ENCODE data around the gene ZNF750. TPM values are rescaled to one million over a fixed set of nuclear protein-coding genes. Genes with fewer than 3 reads are reported as not detected.
A peak's percentile ranks its signal among the peaks of the same experiment; 100 is the strongest.

The ZNF750 gene
- total and polyA plus RNA-seq, 4 donors = 0.11 to 0.66 TPM; not detected in 2

DNA sequence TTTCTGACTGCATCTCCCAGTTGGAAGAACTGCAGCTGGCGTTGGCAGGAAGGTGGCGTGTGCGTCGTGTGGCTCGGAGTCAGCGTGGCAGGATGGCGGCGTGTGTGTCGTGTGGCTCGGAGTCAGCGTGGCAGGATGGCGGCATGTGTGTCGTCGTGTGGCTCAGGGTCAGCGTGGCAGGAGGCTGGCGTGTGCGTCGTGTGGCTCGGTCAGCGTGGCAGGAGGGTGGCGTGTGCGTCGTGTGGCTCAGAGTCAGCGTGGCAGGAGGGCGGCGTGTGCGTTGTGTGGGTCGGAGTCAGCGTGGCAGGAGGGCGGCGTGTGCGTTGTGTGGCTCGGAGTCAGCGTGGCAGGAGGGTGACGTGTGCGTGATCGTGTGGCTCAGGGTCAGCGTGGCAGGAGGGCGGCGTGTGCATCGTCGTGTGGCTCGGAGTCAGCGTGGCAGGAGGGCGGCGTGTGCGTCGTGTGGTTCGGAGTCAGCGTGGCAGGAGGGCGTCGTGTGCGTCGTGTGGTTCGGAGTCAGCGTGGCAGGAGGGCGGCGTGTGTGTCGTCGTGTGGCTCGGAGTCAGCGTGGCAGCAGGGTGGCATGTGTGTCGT, 38.3 kb downstream of the ZNF750 start:
- Histone ChIP-seq H3K9me3 (ENCODE audit: control insufficient read depth, insufficient read depth, low read length) (no peaks in the 10 kb centered on the region), H3K4me3 (ENCODE audit: low read depth, low read length) (no peak overlapping the region), H3K27me3 (ENCODE audit: control insufficient read depth, insufficient read depth, low read length) (no peaks in the 10 kb centered on the region), H3K4me1 (ENCODE audit: control insufficient read depth, insufficient read depth, low read length) (peaks cover 14% of the 10 kb centered on the region), H3K36me3 (ENCODE audit: control insufficient read depth, insufficient read depth, low read length) (peaks cover 68% of the 10 kb centered on the region), H3K27ac (ENCODE audit: low read depth, low read length) (no peak overlapping the region)
- DNase-seq (ENCODE audit: low read depth in 4 of 6, low spot score in 6 of 6) = no peak
- WGBS (ENCODE audit: insufficient coverage) = 96% methylated on average over 57 of the region's 63 CpGs

DNA sequence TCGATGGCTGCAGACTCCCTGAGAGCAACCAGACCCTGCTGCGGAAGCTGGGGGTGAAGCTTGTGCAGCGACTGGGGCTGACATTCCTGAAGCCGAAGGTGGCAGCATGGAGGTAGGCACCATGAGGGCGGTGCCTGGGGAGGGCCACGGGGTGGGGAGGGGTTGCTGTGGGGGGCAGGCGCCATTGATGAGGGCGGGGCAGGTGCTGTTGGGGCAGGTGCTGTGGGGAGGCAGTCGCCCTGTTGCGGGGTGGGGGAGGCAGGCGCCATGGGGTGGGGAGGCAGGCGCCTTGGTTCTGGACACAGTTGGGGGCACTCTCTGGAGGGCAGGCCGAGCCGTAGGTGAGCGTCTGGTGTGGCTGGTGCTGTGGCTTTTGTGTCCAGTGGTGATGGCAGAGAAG, 38.9 kb downstream of the ZNF750 start:
- Histone ChIP-seq H3K36me3 (ENCODE audit: control insufficient read depth, insufficient read depth, low read length) (peaks cover 65% of the 10 kb centered on the region), H3K27me3 (ENCODE audit: control insufficient read depth, insufficient read depth, low read length) (no peaks in the 10 kb centered on the region), H3K4me3 (ENCODE audit: low read depth, low read length) (no peak overlapping the region), H3K27ac (ENCODE audit: low read depth, low read length) (no peak overlapping the region), H3K9me3 (ENCODE audit: control insufficient read depth, insufficient read depth, low read length) (no peaks in the 10 kb centered on the region), H3K4me1 (ENCODE audit: control insufficient read depth, insufficient read depth, low read length) (peaks cover 14% of the 10 kb centered on the region)
- 97% methylated on average over 11 of the region's 15 CpGs for WGBS (ENCODE audit: insufficient coverage)
- DNase-seq (ENCODE audit: low read depth in 4 of 6, low spot score in 6 of 6) = no peak

DNA sequence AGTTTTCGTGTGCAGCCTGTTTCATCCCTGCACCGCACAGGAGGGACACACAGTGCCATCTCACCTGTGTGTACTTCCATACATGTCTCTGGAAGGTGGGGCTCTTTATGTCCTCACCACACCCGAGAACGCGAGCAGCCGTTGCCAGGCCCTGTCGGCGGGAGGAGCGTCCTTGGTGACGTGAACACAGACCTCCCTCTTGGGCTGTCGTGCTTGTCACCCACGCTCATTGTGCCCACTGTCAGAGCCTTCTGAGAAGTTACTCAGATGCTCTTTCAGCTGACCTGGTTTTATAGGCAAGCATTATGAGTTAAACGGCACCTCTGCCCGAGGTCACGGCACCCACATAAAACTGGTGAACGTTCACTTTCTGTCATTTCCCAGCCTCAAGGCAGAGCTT, 40.2 kb downstream of the ZNF750 start:
- DNase-seq (ENCODE audit: low read depth in 4 of 6, low spot score in 6 of 6) = no peak
- H3K9me3 ChIP-seq (ENCODE audit: control insufficient read depth, insufficient read depth, low read length) = no peaks in the 10 kb centered on the region
- H3K36me3 ChIP-seq (ENCODE audit: control insufficient read depth, insufficient read depth, low read length) = peaks cover 59% of the 10 kb centered on the region
- H3K4me1 ChIP-seq (ENCODE audit: control insufficient read depth, insufficient read depth, low read length) = peaks cover 20% of the 10 kb centered on the region
- 85% methylated on average over 16 of the region's 16 CpGs for WGBS (ENCODE audit: insufficient coverage)
- no peaks in the 10 kb centered on the region for H3K27me3 ChIP-seq (ENCODE audit: control insufficient read depth, insufficient read depth, low read length)
- no peak overlapping the region for H3K4me3 ChIP-seq (ENCODE audit: low read depth, low read length)
- H3K27ac ChIP-seq (ENCODE audit: low read depth, low read length) = no peak overlapping the region

DNA sequence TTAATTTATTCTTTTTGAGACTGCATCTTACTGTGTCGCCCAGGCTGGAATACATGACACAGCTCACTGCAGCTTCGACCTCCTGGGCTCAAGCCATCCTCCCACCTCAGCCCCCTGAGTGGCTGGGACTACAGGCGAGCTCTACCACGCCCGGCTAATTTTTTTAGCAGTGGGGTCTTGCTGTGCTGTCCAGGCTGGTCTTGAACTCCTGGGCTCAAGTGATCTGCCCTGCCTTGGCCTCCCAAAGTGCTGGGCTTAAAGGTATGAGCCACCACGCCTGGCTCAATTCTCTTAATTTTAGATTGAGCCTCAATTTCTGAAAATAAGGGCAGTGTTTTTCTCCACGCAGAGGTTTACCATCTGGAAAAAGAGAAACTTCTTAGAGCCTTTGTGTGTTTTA, 41.1 kb downstream of the ZNF750 start:
- 100% methylated on average over 7 of the region's 7 CpGs for WGBS (ENCODE audit: insufficient coverage)
- Histone ChIP-seq H3K27me3 (ENCODE audit: control insufficient read depth, insufficient read depth, low read length) (no peaks in the 10 kb centered on the region), H3K27ac (ENCODE audit: low read depth, low read length) (no peak overlapping the region), H3K4me3 (ENCODE audit: low read depth, low read length) (no peak overlapping the region), H3K36me3 (ENCODE audit: control insufficient read depth, insufficient read depth, low read length) (peaks cover 56% of the 10 kb centered on the region), H3K9me3 (ENCODE audit: control insufficient read depth, insufficient read depth, low read length) (no peaks in the 10 kb centered on the region), H3K4me1 (ENCODE audit: control insufficient read depth, insufficient read depth, low read length) (peaks cover 23% of the 10 kb centered on the region)
- no peak for DNase-seq (ENCODE audit: low read depth in 4 of 6, low spot score in 6 of 6)

DNA sequence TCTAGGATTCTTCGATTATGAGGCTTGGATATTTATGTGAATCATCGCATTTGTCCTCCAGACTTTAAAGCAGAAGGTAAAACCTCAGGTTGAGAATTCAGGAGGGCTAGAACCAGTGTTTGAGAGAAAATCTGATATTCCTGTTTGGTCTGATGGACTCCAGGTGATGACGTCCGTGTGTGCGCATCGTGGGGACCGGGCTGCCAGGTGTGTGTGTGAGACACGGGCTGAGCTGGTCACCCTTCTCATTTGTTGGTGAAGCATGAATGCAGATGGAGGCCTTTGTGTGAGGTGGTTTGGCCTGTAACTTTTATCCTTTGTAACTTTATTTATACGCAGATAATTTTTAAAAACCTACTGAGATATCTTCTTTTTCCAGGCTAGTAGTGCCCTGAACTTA, 42.8 kb downstream of the ZNF750 start:
- peaks cover 27% of the 10 kb centered on the region for H3K4me1 ChIP-seq (ENCODE audit: control insufficient read depth, insufficient read depth, low read length)
- H3K9me3 ChIP-seq (ENCODE audit: control insufficient read depth, insufficient read depth, low read length) = no peaks in the 10 kb centered on the region
- H3K36me3 ChIP-seq (ENCODE audit: control insufficient read depth, insufficient read depth, low read length) = peaks cover 55% of the 10 kb centered on the region
- WGBS (ENCODE audit: insufficient coverage) = 94% methylated on average over 7 of the region's 9 CpGs
- no peak for DNase-seq (ENCODE audit: low read depth in 4 of 6, low spot score in 6 of 6)
- no peak overlapping the region for H3K4me3 ChIP-seq (ENCODE audit: low read depth, low read length)
- no peak overlapping the region for H3K27ac ChIP-seq (ENCODE audit: low read depth, low read length)
- no peaks in the 10 kb centered on the region for H3K27me3 ChIP-seq (ENCODE audit: control insufficient read depth, insufficient read depth, low read length)

DNA sequence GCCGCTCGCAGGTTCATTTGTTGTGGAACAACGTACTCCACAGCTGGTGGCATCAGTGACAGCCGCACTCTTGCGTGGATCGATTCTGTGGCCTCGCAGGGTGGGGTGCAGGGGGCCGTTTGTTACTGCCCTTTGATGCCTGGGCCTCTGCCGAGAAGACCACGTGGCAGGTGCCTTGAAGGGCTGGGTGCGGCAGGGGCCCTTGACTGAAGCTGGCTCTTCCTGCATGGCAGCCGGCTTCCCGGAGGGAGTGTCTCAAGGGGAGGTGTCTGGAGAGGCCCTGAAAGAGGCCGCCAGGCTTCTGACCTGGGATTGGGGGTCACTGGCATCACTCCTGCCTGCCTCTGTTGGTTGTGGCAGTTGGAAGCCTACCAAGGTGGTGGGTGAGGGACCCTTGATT, 44.2 kb downstream of the ZNF750 start:
- no peaks in the 10 kb centered on the region for H3K27me3 ChIP-seq (ENCODE audit: control insufficient read depth, insufficient read depth, low read length)
- H3K4me1 ChIP-seq (ENCODE audit: control insufficient read depth, insufficient read depth, low read length) = peaks cover 27% of the 10 kb centered on the region
- no peak for DNase-seq (ENCODE audit: low read depth in 4 of 6, low spot score in 6 of 6)
- H3K4me3 ChIP-seq (ENCODE audit: low read depth, low read length) = no peak overlapping the region
- no peaks in the 10 kb centered on the region for H3K9me3 ChIP-seq (ENCODE audit: control insufficient read depth, insufficient read depth, low read length)
- H3K27ac ChIP-seq (ENCODE audit: low read depth, low read length) = no peak overlapping the region
- 97% methylated on average over 14 of the region's 14 CpGs for WGBS (ENCODE audit: insufficient coverage)
- peaks cover 53% of the 10 kb centered on the region for H3K36me3 ChIP-seq (ENCODE audit: control insufficient read depth, insufficient read depth, low read length)

DNA sequence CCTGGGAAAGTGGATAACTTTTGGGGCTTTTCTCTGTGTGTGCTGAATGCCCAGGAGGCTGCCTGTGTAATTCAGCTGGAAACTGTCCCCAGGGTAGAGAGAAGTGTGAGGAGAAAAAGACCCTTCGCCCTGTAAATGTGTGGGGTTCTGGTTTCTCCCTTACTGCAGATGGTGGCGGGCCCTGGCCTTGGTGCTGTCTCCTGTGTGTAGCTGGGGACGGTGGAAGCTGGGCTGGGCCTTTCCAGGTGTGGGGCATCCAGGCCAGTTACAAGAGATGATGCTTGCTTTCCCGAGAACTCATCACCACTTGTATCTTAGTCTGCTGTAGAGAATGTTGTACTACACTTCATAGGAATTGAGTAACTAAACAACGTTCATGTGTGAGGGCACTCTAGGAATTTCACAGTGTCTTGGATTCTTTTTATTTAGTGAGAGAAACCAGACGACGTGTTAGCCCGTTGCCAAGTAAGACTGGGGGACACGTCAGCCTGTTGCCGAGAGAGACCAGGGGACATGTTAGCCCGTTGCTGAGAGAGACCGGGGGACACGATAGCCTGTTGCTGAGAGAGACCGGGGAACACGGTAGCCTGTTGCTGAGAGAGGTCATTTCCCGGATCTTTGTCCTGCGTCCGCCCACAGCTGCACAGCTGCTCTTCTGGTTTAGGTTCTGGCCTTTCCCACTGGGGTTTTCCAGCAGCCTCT, 44.9 kb downstream of the ZNF750 start:
- no peak overlapping the region for H3K4me3 ChIP-seq (ENCODE audit: low read depth, low read length)
- H3K27ac ChIP-seq (ENCODE audit: low read depth, low read length) = peak overlapping the region; percentile 25
- no peaks in the 10 kb centered on the region for H3K27me3 ChIP-seq (ENCODE audit: control insufficient read depth, insufficient read depth, low read length)
- peak in 2 of 6 donors; percentile 30 to 35 for DNase-seq (ENCODE audit: low read depth in 4 of 6, low spot score in 6 of 6)
- peaks cover 27% of the 10 kb centered on the region for H3K4me1 ChIP-seq (ENCODE audit: control insufficient read depth, insufficient read depth, low read length)
- 65% methylated on average over 17 of the region's 18 CpGs for WGBS (ENCODE audit: insufficient coverage)
- no peaks in the 10 kb centered on the region for H3K9me3 ChIP-seq (ENCODE audit: control insufficient read depth, insufficient read depth, low read length)
- H3K36me3 ChIP-seq (ENCODE audit: control insufficient read depth, insufficient read depth, low read length) = peaks cover 53% of the 10 kb centered on the region

DNA sequence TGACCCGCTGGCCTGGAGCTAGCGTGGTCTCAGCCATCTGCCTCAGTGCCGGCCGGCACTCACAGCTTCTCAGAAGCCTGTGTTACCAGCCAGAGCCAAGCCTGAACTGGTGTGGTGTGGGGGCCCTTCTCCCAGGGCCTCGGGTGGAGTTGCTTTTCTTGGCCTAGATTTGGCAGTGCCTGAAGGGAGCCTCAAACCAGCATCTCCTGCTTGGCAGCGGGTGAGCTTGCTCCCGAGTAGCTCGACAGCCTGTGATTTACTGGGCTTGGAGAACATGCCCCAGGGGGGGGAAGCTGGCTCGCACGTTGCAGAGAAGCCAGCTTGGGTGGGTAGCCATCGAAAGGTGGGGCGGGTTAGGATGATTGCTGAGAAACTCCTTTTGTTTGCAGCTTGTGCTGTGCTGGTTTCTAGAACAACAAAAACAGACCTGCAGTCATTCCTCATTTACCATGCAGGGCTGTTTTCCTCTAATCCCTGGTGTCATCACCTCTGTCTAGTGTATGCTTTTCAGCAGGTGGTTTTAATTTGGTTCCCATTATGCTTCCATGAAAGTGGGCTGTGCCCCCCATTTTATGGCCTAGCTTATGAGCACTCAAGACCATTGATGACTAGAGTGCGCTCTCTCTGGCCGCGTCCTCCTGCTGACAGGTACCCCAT, 45.7 kb downstream of the ZNF750 start:
- H3K9me3 ChIP-seq (ENCODE audit: control insufficient read depth, insufficient read depth, low read length) = no peaks in the 10 kb centered on the region
- H3K36me3 ChIP-seq (ENCODE audit: control insufficient read depth, insufficient read depth, low read length) = peaks cover 54% of the 10 kb centered on the region
- H3K27ac ChIP-seq (ENCODE audit: low read depth, low read length) = no peak overlapping the region
- DNase-seq (ENCODE audit: low read depth in 4 of 6, low spot score in 6 of 6) = peak in 2 of 6 donors; percentile 72 to 73
- no peaks in the 10 kb centered on the region for H3K27me3 ChIP-seq (ENCODE audit: control insufficient read depth, insufficient read depth, low read length)
- peaks cover 27% of the 10 kb centered on the region for H3K4me1 ChIP-seq (ENCODE audit: control insufficient read depth, insufficient read depth, low read length)
- 52% methylated on average over 15 of the region's 15 CpGs for WGBS (ENCODE audit: insufficient coverage)
- no peak overlapping the region for H3K4me3 ChIP-seq (ENCODE audit: low read depth, low read length)

DNA sequence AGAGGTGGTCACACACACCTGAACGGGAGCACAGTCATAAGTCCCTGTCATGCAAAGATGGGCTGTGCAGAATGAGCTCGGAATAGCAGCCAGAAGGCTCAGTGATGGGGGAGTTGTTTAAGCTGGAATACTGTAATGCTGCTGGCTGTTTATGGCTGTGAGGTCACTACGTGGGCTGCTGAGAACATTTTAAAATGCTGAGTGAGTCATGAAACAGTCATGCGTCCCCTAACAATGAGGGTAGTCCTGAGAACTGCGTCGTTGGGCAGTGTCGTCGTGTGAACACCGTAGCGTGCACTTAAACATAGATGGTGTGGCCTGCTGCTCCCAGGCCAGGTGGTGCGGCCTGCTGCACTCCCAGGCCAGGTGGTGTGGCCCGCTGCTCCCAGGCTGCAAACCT, 48.3 kb downstream of the ZNF750 start:
- Histone ChIP-seq H3K27me3 (ENCODE audit: control insufficient read depth, insufficient read depth, low read length) (no peaks in the 10 kb centered on the region), H3K4me1 (ENCODE audit: control insufficient read depth, insufficient read depth, low read length) (peaks cover 39% of the 10 kb centered on the region), H3K27ac (ENCODE audit: low read depth, low read length) (no peak overlapping the region), H3K36me3 (ENCODE audit: control insufficient read depth, insufficient read depth, low read length) (peaks cover 60% of the 10 kb centered on the region), H3K9me3 (ENCODE audit: control insufficient read depth, insufficient read depth, low read length) (no peaks in the 10 kb centered on the region), H3K4me3 (ENCODE audit: low read depth, low read length) (no peak overlapping the region)
- DNase-seq (ENCODE audit: low read depth in 4 of 6, low spot score in 6 of 6) = no peak
- 93% methylated on average over 12 of the region's 12 CpGs for WGBS (ENCODE audit: insufficient coverage)

DNA sequence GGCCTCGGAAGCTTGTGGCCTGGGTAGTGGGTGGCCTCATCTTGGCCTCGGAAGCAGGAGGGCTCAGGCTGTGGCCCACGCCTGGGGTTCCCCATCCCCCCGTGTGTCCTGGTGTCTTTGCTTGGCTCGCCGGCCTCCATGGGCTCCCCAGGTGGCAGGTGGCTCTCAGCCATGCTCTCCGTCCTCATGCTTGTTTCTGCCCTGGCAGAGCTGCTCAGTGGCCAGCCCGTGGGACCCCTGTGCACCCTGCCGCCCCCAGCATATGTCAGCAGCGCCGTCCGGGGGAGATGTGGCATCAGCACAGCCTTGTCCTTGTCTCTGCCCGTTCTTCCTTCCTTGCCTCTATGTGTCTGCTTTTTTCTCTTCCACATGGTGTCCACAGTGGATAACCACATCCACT, 49.4 kb downstream of the ZNF750 start:
- Histone ChIP-seq H3K9me3 (ENCODE audit: control insufficient read depth, insufficient read depth, low read length) (no peaks in the 10 kb centered on the region), H3K36me3 (ENCODE audit: control insufficient read depth, insufficient read depth, low read length) (peaks cover 62% of the 10 kb centered on the region), H3K27me3 (ENCODE audit: control insufficient read depth, insufficient read depth, low read length) (no peaks in the 10 kb centered on the region), H3K4me1 (ENCODE audit: control insufficient read depth, insufficient read depth, low read length) (peaks cover 40% of the 10 kb centered on the region), H3K27ac (ENCODE audit: low read depth, low read length) (no peak overlapping the region), H3K4me3 (ENCODE audit: low read depth, low read length) (no peak overlapping the region)
- DNase-seq (ENCODE audit: low read depth in 4 of 6, low spot score in 6 of 6) = no peak
- WGBS (ENCODE audit: insufficient coverage) = 95% methylated on average over 13 of the region's 13 CpGs

Data from spinal cord (tissue), 10 donors.